SH-SY5Y (cell line): ENCODE measurements around the gene BRD1.

Source experiments
- GATA2 ChIP-seq: IDR thresholded peaks from 2 replicates; pipeline ENCODE4 v1.6.1; 2011; ENCODE audit warnings: mild to moderate bottlenecking, low read depth, low read length
- GATA3 ChIP-seq: IDR thresholded peaks from 2 replicates; pipeline ENCODE4 v1.6.1; 2011; ENCODE audit warnings: low read depth, mild to moderate bottlenecking, low read length, moderate library complexity

BRD1 gene

DNA sequence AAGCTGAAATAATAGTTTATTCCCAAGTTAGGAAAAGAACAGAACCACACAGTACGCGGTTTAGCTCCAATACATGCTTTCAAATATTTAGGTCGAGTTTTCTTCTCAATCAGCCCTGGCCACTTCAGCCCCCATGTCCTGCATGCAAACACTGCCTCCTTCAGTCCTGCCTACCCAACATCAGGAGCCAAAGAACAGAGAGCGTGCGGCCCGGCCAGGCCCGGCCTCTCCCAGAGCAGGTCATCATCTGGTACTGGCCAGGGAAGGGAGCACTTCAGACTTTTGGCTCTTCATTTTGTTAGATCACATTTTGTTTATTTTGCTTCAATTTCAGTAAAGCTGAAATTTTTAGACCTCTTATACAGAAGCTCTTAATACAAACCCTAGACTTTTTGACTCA is 6.7 kb downstream of the BRD1 start:
- TF ChIP-seq GATA3 (no peak), GATA2 (no peak)

DNA sequence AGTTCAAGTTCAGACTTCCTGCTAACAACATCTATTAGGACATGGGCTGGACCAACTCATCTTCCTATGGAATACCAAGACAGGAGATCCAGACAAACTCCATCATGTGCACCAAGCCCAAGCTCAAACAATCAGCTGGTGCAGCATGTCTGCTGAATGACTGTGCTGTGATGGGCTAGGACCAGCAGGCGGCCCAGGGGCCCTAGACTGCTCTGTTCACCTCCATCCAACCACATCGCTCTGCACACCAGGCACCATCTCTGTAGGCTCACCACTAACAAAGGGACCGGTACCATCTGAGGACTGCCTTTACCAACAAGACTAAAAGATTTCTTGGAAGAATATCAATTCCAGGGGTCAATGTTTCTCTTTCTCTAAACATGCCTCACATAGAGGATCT is 10.3 kb downstream of the BRD1 start:
- TF ChIP-seq GATA3: no peak

DNA sequence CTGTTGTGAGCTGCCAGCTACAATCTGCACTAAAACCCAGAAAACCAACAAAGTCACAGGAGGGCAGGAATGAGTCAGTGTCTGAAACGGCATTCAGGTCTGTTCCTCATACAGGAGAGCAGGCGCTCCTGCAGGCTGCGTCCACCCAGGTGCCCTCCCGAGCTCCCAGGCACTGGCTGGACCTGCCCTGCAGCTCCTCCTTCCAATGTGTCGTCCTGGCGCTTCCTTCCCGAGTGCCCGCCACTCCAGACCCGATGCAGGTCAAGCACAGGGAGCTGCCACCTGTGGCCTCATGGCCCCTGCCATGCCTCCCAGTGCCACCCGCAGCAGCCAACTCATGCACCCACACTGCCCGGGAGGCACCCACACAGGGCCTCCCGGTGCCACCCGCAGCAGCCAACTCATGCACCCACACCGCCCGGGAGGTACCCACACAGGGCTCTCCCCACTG is 12.0 kb downstream of the BRD1 start:
- TF ChIP-seq GATA3 (no peak), GATA2 (no peak)

DNA sequence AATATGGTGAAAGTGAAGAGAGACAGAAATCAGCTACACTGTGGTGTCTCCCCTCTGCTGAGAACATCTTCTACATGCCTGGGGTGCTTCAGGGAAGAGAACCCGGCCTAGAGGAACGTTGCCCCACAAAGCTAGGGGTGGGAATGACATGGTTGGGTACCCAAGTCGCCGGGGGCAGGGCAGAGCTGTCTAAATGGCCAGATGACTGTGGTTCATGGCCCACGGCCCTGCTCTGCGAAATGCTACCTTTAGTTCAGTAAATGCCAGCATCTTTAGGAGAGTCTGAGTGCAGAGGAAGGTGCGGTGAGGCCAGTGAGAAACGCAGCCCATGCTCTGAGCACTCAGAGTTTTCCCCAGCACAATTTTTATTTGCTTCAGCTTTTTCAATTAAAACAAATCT is 12.8 kb downstream of the BRD1 start:
- TF ChIP-seq GATA2: no peak
- no peak for TF ChIP-seq GATA3

DNA sequence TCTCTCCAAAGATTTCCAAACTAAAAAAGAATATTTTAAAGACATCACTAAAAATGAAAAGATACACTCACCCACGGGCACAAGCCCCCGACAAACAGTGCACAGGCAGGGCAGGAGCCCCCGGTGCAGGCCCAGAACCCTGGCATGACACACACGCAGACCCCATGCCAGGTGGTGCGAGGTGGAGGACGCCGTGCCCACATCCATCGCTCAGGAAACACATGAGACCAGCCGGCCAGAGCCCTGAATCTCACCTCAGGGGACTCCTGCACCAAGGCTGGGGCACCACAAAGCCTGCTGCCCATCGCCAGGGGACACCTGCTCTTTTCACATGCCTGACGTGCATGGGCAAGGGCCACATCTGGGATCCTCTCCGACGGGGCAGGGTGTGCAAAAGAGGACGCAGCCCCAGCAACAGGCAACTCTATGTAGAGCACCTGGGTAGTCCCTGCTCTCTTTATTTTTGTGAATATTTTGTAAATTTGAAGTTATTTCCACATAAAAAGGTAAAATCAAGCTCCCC is 13.4 kb downstream of the BRD1 start:
- TF ChIP-seq GATA3 (no peak), GATA2 (no peak)

DNA sequence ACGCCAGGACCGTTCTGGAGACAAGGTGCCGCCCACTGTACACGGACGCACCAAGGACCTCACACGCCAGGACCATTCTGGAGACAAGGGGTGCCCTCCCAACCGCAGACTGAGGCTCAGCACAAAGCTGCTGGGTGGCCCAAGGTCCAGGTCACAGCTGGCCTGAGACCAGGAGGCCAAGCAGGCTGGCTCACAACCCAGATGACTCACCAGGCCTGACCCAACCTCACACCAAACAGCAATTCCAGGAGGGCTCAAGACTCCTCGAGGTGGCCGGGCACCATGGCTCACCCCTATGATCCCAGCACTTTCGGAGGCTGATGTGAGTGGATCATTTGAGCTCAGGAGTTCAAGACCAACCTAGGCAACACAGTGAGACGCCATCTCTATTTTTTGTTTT is 14.8 kb downstream of the BRD1 start:
- TF ChIP-seq GATA2 (no peak), GATA3 (no peak)

DNA sequence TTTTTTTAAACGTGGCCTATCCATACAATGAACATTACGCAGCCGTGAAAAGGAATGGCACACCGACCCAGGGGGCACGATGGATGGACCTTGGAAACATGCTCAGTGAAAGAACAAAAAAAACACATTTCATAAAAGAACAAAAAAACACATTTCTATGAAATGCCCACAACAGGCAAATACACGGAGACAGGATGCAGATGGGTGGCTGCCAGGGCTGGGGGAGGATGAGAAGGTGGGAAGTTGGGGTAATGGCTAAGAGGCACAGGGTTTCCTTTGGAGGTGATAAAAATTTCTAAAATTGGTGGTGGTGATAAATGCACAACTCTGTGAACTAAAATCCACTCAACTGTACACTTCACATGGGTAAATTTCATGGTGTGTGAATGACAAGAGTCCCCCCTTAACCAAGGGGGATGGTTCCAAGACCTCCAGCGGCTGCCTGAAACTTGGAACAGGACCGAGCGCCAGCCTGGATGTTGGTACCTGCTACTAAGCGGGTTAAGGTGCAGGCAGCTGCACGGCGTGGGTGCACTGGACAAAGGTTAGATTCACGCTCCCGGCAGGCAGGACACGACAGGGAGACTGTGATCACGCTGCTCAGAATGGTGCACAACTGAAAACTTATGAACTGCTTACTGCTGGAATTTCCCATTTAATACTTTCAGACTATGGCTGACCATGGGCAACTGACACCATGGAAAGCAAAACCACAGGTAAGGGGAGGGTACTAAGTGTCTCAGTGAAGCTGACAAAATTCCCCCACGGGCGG is 16.5 kb downstream of the BRD1 start:
- TF ChIP-seq GATA2 (no peak), GATA3 (no peak)

DNA sequence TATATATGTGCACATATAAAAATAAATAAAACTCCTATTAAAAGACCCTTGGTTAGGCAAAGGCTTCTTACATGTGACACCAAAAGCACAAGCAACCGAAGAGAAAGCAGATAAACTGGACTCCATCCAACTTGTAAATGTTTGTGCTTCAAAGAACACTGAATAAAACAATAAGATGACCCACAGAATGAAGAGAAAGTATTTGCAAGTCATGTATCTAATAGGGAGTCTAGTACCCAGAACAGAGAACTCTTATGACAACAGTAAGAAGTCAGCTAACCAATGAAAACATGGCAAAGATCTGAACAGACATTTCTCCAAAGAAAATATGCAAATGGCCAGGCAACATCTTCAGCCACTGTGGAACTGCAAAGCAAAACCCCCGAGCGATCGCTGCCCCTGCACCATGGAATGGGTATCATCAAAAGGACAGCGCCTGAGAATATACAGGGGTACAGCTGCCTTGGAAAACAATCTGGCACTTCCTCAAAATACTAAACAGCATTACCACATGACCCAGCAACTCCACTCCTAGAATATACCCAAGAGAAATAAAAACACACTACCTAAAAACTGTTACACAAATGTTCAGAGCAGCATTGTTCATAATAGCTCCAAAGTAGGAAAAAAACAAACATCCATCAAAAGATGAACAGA is 17.2 kb downstream of the BRD1 start:
- TF ChIP-seq GATA3 (no peak), GATA2 (no peak)

DNA sequence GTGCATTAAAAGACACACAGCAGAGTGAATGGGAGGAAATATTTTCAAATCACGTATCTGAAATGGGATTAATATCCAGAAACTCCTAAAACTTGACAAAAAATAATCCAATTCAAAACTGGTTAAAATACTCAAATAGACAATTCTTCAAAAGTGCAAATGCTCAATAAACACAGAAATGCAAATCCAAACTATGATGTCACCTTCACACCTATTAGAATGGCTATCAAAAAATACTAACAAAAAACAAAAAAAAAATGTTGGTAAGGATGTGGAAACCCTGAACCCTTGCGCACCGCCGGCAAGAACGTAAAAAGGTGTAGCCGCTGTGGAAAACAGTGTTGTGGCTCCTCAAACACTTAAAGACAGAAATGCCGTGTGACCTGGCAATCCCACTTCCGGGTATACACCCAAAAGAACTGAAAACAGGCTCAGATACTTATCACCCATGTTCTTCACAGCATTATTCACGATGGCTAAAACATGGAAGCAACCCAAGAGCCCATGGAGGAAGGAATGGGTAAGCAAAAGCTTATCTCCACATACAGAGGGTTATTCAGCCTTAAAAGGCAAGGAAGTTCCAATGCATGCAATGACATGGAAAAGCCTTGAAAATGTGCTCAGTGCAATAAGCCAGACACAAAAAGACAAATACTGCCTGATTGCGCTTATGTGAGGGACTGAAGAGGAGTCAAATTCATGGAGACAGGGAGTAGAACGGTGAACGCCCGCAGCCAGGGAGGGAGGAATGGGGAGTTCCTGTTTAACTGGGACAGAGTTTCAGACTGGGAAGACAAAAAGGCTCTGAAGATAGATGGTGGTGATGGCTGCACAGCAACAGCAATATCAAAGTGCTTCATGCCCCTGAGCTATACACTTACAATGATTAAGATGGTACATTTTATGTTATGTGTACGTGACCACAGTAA is 19.6 kb downstream of the BRD1 start:
- no peak for TF ChIP-seq GATA2
- TF ChIP-seq GATA3: no peak

DNA sequence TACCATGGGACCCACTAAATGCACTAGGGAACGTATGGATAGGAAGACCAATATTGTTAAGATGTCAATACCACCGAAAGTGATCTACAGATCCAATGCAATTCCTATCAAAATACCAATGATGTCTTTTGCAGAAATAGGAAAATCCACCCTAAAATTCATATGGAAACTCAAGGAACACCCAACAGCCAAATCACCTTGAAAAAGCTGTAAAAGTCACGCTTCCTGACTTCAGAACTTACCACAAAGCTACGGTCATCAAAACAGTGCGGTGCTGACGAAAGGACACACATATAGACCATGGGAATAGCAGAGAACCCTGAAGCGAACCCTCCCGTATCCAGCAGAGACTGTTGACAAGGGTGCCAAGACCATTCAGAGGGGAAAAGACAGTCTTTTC is 20.5 kb downstream of the BRD1 start:
- TF ChIP-seq GATA2 (no peak), GATA3 (no peak)

DNA sequence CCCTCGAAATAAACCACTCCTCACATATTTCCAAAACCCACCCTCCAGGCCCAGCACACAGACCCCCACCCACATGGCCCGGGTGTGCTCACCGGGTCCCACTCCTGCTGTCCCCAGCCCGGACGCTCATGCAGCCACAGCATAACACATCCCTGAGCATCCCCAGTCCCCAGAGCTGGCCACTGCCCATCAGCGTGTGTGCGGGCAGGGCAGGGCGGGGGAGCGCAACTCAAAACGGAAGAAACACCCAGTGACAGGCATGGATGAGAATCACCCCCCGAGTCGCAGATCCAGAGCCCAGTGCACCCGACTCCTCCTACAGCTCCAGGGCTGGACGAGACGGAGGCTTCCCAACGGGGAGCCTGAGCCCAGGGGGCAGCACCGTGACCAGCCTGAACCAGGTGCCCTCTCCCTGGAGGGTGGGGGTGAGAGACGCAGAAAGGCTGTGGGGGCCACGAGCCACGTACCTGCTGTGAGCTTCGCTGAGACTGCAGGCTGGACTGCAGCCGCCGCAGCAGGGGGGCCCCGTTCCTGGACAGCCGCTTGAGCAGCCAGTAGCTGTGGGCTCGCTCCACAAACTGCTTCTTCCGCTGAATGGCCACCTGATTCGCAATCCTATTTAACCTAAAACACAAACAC is 23.8 kb downstream of the BRD1 start:
- TF ChIP-seq GATA2: no peak
- TF ChIP-seq GATA3: no peak

DNA sequence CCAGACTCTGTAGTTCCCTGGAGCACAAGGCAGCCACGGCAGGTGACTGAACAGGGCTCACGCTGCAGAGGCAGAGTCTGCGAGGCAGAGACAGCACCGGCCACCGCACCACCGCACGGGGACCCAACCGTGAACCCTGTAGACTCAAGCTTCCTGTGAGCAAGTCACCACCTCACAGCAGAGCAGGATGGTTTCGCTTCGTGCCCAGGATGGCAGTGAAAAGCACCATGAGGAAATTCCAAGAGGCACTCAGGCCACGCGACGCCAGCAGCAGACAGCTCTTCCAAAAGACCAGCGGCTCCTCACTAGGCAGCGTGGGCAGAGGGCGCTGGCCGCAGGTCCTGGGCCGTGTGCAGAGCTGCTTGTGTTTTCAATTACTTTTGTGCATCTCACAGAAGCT is 24.5 kb downstream of the BRD1 start:
- TF ChIP-seq GATA2 (no peak), GATA3 (no peak)

DNA sequence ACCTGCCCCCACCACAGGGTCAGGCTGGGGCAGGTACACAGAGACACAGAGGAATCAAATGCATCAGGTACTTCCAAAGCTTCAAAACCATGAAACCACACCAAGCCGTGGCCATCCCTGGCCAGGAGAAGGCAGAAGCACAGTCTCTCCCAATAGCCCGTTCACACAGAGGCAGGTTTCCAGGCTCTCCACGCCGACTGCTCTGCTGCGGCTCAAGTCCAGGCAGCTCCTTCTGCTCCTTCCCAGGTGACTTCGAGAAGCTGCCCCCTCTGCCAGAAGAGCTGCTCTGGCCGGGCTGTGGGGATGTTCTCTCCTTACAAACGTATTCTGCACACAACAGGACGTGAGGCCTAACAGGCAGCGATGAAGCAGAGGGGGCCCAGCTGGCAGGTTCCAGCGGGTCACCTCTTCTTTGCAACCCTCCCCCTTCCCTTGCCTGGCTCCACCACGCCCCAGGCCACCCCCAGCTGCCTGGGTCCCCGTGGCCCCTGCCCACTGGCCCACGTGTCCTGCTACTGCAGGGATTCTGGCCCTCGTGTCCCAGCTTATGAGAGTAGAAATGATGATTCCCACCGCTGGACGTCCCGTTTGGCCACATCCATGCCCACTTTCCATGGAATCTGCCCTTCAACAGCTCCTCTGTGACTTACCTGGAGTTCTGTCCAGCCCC is 26.1 kb downstream of the BRD1 start:
- no peak for TF ChIP-seq GATA3
- TF ChIP-seq GATA2: no peak
